ENCODE data around the gene CCND3. TPM values are rescaled to one million over a fixed set of nuclear protein-coding genes. Genes with fewer than 3 reads are reported as not detected.

CCND3 gene
- total and polyA plus RNA-seq, 5 donors from 2014 or later = 246 to 564 (median 338) TPM

DNA sequence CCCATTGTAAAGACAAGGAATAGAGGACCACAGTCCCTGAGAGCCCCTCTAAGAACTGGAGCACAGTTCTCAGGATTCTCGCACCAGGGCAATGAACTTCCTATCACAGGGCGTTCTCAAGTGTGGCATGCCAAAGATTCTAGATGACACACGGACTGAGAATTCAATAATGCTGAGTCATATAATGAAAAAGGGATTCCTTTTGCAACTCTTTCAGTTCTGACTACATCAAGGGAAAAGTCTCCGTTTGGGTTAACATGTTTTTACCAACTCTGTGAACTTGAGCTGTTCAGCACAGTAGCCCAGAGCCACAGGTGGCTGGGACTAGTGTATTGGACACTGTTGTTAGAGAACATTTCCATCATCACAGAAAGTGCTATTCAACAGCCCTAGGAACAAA is 24.1 kb downstream of the CCND3 start:
- ATAC-seq (ENCODE audit: low read depth in 2 of 2) (no peak), DNase-seq (no peak)
- Mint-ChIP-seq H3K36me3 (peaks cover 25% of the 10 kb centered on the region), H3K9me3 (no peaks in the 10 kb centered on the region), H3K4me1 (peaks cover 16 to 45% (median 24%) of the 10 kb centered on the region in 4 donors), H3K27ac (no peak overlapping the region), H3K4me3 (peak overlapping the region in 1 of 4 donors; percentile 74), H3K27me3 (peaks cover 15% of the 10 kb centered on the region)
- Histone ChIP-seq H3K27me3 (ENCODE audit: control insufficient read depth, insufficient read depth, low read length) (no peaks in the 10 kb centered on the region), H3K4me3 (ENCODE audit: low read depth, low read length) (no peak overlapping the region), H3K4me1 (ENCODE audit: control insufficient read depth, insufficient read depth, low read length, poor library complexity, severe bottlenecking) (peaks cover 21% of the 10 kb centered on the region), H3K9me3 (ENCODE audit: control insufficient read depth in 2 of 2, low read length in 2 of 2) (no peaks in the 10 kb centered on the region), H3K36me3 (ENCODE audit: control insufficient read depth, insufficient read depth, low read length) (peaks cover 23% of the 10 kb centered on the region), H3K27ac (ENCODE audit: insufficient read depth, low read length, poor library complexity, severe bottlenecking) (no peak overlapping the region)

DNA sequence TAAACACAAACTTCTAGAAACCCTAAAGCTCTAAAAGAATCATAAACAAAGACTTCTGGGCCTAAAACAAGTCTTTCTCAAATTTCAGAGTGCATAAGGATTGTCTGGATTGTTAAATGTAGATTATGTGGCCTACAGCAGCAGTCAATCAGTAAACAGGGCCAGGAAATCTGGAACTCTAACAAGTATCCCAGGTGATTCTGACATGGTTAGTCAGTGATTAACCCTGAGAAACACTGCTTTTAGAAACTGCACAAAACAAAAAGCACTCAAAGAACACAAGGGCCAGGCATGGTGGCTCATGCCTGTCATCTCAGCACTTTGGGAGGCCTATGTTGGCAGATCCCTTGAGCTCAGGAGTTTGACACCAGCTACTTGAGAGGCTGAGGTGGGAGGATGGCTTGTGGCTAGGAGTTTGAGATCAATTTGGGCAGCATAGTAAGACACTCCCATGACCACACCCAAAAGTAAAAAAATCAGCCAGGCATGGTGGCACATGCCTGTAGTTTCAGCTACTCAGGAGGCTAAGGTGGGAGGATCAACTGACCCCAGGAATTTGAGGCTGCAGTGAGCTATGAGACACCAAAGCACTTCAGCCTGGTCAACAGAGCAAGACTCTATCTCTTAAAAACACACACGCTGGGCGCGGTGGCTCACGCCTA is 26.6 kb downstream of the CCND3 start:
- H3K9me3 Mint-ChIP-seq = no peaks in the 10 kb centered on the region
- ATAC-seq (ENCODE audit: low read depth in 2 of 2) (no peak), DNase-seq (no peak)
- Histone ChIP-seq H3K4me3 (ENCODE audit: low read depth, low read length) (no peak overlapping the region), H3K27ac (ENCODE audit: insufficient read depth, low read length, poor library complexity, severe bottlenecking) (no peak overlapping the region), H3K27me3 (ENCODE audit: control insufficient read depth, insufficient read depth, low read length) (no peaks in the 10 kb centered on the region), H3K9me3 (ENCODE audit: control insufficient read depth in 2 of 2, low read length in 2 of 2) (no peaks in the 10 kb centered on the region), H3K4me1 (ENCODE audit: control insufficient read depth, insufficient read depth, low read length, poor library complexity, severe bottlenecking) (peaks cover 3% of the 10 kb centered on the region), H3K36me3 (ENCODE audit: control insufficient read depth, insufficient read depth, low read length) (peaks cover 27% of the 10 kb centered on the region)
- peaks cover 29% of the 10 kb centered on the region for H3K36me3 Mint-ChIP-seq
- H3K4me3 Mint-ChIP-seq = peak overlapping the region in 1 of 4 donors; percentile 22
- peaks cover 8 to 24% (median 8%) of the 10 kb centered on the region in 4 donors for H3K4me1 Mint-ChIP-seq
- peak overlapping the region in 1 of 3 donors; percentile 55 for H3K27ac Mint-ChIP-seq
- H3K27me3 Mint-ChIP-seq = peaks cover 2% of the 10 kb centered on the region

DNA sequence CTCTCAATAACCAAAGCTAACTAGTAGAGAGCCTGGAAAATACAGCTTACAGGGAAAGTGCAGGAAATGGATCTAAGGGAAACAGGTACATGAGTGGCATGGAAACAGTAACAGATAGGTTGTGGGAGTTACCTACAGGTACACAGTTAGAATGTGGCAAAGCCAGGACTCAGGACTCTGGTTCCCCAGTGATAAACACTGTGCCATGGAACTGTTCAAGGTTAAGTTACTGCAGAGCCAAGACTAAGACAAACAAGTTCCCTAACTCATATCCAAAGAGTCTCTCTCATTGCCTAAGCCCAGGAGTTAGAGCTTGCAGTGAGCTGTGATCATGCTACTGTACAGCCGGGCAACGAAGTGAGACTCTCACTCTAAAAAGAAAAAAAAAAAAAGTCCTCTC is 27.3 kb downstream of the CCND3 start:
- H3K27me3 ChIP-seq (ENCODE audit: control insufficient read depth, insufficient read depth, low read length) = no peaks in the 10 kb centered on the region
- Mint-ChIP-seq H3K9me3 (no peaks in the 10 kb centered on the region), H3K36me3 (peaks cover 29% of the 10 kb centered on the region), H3K4me3 (no peak overlapping the region), H3K27me3 (no peaks in the 10 kb centered on the region), H3K4me1 (peaks cover 5 to 19% (median 7%) of the 10 kb centered on the region in 4 donors), H3K27ac (peak overlapping the region in 1 of 3 donors; percentile 16)
- no peaks in the 10 kb centered on the region for H3K4me1 ChIP-seq (ENCODE audit: control insufficient read depth, insufficient read depth, low read length, poor library complexity, severe bottlenecking)
- H3K9me3 ChIP-seq (ENCODE audit: control insufficient read depth in 2 of 2, low read length in 2 of 2) = no peaks in the 10 kb centered on the region
- H3K27ac ChIP-seq (ENCODE audit: insufficient read depth, low read length, poor library complexity, severe bottlenecking) = no peak overlapping the region
- H3K4me3 ChIP-seq (ENCODE audit: low read depth, low read length) = no peak overlapping the region
- DNase-seq = no peak
- ATAC-seq (ENCODE audit: low read depth in 2 of 2) = no peak
- H3K36me3 ChIP-seq (ENCODE audit: control insufficient read depth, insufficient read depth, low read length) = peaks cover 27% of the 10 kb centered on the region

DNA sequence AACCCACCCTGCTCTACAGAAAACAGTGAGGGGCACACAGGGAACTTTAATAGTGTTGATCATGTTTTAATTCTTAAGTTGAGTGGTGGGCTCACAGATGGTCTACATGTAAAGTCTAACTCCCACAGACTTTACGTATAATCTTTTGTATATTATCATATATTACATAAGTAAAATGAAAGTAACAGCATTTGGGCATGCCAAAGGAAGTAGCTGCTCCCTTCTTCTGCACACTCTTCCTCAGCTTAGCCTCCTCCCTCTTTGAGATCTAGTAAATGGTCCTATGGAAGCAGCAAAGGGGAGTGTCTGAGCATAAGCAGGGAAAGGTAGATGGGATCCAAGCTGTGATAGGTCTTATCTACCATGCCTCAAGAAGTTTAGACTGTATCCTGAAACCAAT is 31.9 kb downstream of the CCND3 start:
- Mint-ChIP-seq H3K4me3 (no peak overlapping the region), H3K27ac (no peak overlapping the region), H3K27me3 (no peaks in the 10 kb centered on the region), H3K4me1 (peaks cover 5 to 14% (median 7%) of the 10 kb centered on the region in 4 donors), H3K36me3 (peaks cover 42% of the 10 kb centered on the region), H3K9me3 (no peaks in the 10 kb centered on the region)
- Histone ChIP-seq H3K27me3 (ENCODE audit: control insufficient read depth, insufficient read depth, low read length) (no peaks in the 10 kb centered on the region), H3K27ac (ENCODE audit: insufficient read depth, low read length, poor library complexity, severe bottlenecking) (no peak overlapping the region), H3K9me3 (ENCODE audit: control insufficient read depth in 2 of 2, low read length in 2 of 2) (no peaks in the 10 kb centered on the region), H3K4me1 (ENCODE audit: control insufficient read depth, insufficient read depth, low read length, poor library complexity, severe bottlenecking) (no peaks in the 10 kb centered on the region), H3K36me3 (ENCODE audit: control insufficient read depth, insufficient read depth, low read length) (peaks cover 46% of the 10 kb centered on the region), H3K4me3 (ENCODE audit: low read depth, low read length) (peak overlapping the region; percentile 26)
- ATAC-seq (ENCODE audit: low read depth in 2 of 2) (no peak), DNase-seq (no peak)

DNA sequence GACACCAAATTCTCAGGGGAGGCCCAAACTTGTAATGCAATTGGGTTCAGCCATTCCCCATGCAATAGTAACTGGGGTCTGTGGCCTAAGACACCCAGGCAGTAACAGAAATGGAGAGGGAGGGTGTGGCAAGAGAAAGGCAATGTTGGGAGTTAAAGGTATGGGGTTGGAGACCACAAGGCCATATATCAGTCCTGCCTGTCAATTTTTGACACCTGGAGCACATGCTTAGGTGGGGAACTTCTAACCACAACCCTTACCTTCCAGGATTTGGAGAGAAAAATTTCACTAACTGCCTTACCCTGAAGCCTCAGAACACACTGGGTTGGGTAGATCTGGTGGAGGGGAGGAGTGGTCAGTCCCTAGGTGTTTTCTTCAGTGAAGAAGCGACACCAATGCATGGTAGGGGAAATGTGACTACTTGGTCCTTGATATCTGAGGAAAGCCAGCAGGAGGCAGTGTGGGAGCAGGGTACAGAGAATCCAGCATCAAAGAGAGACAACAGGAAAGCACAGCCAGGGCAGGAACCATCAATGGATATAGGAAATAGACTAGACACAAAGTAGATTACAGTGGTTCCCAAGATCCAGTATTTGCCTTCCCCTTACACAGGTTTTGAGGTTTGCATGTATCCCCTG is 39.6 kb downstream of the CCND3 start:
- peaks cover 0 to 10% (median 6%) of the 10 kb centered on the region in 4 donors for H3K4me1 Mint-ChIP-seq
- peak overlapping the region in 1 of 3 donors; percentile 29 for H3K27ac Mint-ChIP-seq
- DNase-seq (peak; percentile 34 to 75 (median 46)), ATAC-seq (ENCODE audit: low read depth in 2 of 2) (peak in 1 of 2 donors; percentile 42)
- peaks cover 13% of the 10 kb centered on the region for H3K36me3 Mint-ChIP-seq
- H3K36me3 ChIP-seq (ENCODE audit: control insufficient read depth, insufficient read depth, low read length) = peaks cover 15% of the 10 kb centered on the region
- no peaks in the 10 kb centered on the region for H3K9me3 Mint-ChIP-seq
- no peaks in the 10 kb centered on the region for H3K27me3 Mint-ChIP-seq
- no peak overlapping the region for H3K27ac ChIP-seq (ENCODE audit: insufficient read depth, low read length, poor library complexity, severe bottlenecking)
- peak overlapping the region in 2 of 4 donors; percentile 35 to 38 for H3K4me3 Mint-ChIP-seq
- no peaks in the 10 kb centered on the region for H3K4me1 ChIP-seq (ENCODE audit: control insufficient read depth, insufficient read depth, low read length, poor library complexity, severe bottlenecking)
- H3K27me3 ChIP-seq (ENCODE audit: control insufficient read depth, insufficient read depth, low read length) = no peaks in the 10 kb centered on the region
- H3K9me3 ChIP-seq (ENCODE audit: control insufficient read depth in 2 of 2, low read length in 2 of 2) = no peaks in the 10 kb centered on the region
- no peak overlapping the region for H3K4me3 ChIP-seq (ENCODE audit: low read depth, low read length)

DNA sequence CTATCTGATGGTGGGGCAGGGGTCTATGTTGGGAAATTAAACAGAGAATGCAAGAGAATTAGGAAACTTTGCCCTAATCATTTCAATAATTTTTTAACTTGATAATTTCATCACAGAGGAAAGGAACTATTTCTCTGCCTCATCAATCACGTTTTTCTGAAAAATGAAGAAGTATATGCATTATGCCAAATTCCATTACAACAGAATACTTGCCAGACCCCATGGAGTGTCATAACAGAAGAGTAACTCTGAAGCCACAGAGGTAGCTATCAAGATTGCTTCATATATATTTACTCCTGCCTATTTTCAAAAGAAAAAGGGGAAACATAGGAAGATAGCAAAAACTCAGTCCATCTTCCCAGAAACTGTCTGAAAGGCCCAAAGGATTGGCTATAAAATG is 40.7 kb downstream of the CCND3 start:
- Histone ChIP-seq H3K4me1 (ENCODE audit: control insufficient read depth, insufficient read depth, low read length, poor library complexity, severe bottlenecking) (peaks cover 4% of the 10 kb centered on the region), H3K36me3 (ENCODE audit: control insufficient read depth, insufficient read depth, low read length) (peaks cover 5% of the 10 kb centered on the region), H3K27me3 (ENCODE audit: control insufficient read depth, insufficient read depth, low read length) (no peaks in the 10 kb centered on the region), H3K4me3 (ENCODE audit: low read depth, low read length) (no peak overlapping the region), H3K9me3 (ENCODE audit: control insufficient read depth in 2 of 2, low read length in 2 of 2) (no peaks in the 10 kb centered on the region), H3K27ac (ENCODE audit: insufficient read depth, low read length, poor library complexity, severe bottlenecking) (no peak overlapping the region)
- peaks cover 0 to 16% (median 12%) of the 10 kb centered on the region in 4 donors for H3K4me1 Mint-ChIP-seq
- DNase-seq = no peak
- ATAC-seq (ENCODE audit: low read depth in 2 of 2) = no peak
- no peak overlapping the region for H3K27ac Mint-ChIP-seq
- H3K4me3 Mint-ChIP-seq = no peak overlapping the region
- H3K27me3 Mint-ChIP-seq = no peaks in the 10 kb centered on the region
- no peaks in the 10 kb centered on the region for H3K9me3 Mint-ChIP-seq
- H3K36me3 Mint-ChIP-seq = peaks cover 7% of the 10 kb centered on the region

DNA sequence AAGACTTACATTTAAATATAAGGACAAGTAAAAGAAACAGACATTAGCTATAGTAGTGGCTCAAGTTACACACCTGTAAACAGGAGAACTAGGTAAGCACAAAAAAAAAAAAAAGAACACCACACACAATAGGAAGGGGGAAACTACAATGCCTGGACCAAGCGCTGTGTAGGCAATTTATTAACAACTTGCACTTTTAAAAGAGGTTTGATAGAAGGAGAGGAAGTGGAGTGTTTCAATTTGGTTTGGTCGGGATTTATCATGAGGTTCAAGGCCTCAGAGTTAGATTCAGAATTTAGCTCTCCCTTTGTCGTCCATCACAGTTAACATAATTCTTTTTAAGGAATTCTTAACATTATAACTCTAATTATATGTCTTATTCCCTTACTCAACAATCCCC is 45.3 kb downstream of the CCND3 start:
- Histone ChIP-seq H3K27me3 (ENCODE audit: control insufficient read depth, insufficient read depth, low read length) (no peaks in the 10 kb centered on the region), H3K4me1 (ENCODE audit: control insufficient read depth, insufficient read depth, low read length, poor library complexity, severe bottlenecking) (peaks cover 24% of the 10 kb centered on the region), H3K9me3 (ENCODE audit: control insufficient read depth in 2 of 2, low read length in 2 of 2) (no peaks in the 10 kb centered on the region), H3K27ac (ENCODE audit: insufficient read depth, low read length, poor library complexity, severe bottlenecking) (peak overlapping the region; percentile 79), H3K4me3 (ENCODE audit: low read depth, low read length) (peak overlapping the region; percentile 97), H3K36me3 (ENCODE audit: control insufficient read depth, insufficient read depth, low read length) (no peaks in the 10 kb centered on the region)
- Mint-ChIP-seq H3K9me3 (no peaks in the 10 kb centered on the region), H3K27me3 (no peaks in the 10 kb centered on the region), H3K36me3 (no peaks in the 10 kb centered on the region), H3K27ac (no peak overlapping the region), H3K4me1 (peaks cover 0 to 14% (median 10%) of the 10 kb centered on the region in 4 donors), H3K4me3 (peak overlapping the region in 1 of 4 donors; percentile 59)
- ATAC-seq (ENCODE audit: low read depth in 2 of 2) (no peak), DNase-seq (no peak)

Data from CD4-positive, CD25-positive, alpha-beta regulatory T cell (primary cell).